AG09309 (cell line): ENCODE measurements around the gene TMEM130.
A peak's percentile ranks its signal among the peaks of the same experiment; 100 is the strongest.

ENCODE experiments used
- DNase-seq: peaks from one replicate; pipeline ENCODE4 v3.0.0-alpha.2; 2010; ENCODE audit warnings: low read depth
- H3K4me3 ChIP-seq: 2 replicates; pipeline ENCODE4 v1.5.1; 2011; ENCODE audit warnings: mild to moderate bottlenecking, low read depth, low read length, moderate library complexity; ENCODE audit not compliant: control insufficient read depth
- TF ChIP-seq, protein P1 (sequence below): IDR thresholded peaks from 2 replicates; pipeline ENCODE4 v1.5.1; 2011; ENCODE audit warnings: mild to moderate bottlenecking, low read depth, low read length, inconsistent platforms; ENCODE audit not compliant: insufficient read depth, control insufficient read depth; ENCODE audit errors: missing control alignments

The TMEM130 gene

DNA sequence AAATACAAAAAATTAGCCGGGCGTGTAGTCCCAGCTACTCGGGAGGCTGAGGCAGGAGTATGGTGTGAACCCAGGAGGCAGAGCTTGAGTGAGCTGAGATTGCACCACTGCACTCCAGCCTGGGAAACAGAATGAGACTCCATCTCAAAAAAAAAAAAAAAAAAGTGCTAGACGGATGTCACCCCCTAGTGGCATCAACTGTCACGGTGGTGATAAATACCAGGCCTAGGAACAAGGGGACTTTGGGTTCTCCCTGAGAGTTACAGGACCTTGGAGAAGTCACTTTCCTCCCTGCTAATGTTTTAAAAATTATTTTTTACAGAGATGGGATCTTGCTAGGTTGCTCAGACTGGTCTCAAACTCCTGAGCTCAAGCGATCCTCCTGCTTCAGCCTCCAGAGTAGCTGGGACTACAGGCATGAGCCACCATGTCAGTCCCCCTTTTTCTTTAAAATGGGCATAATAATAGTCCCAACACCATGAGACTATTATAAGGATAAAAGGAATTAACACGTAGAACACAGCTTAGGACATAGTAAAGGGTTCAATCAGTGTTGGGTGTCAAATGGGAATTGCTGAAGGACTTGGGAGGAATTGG, 2.6 kb upstream of the TMEM130 start:
- H3K4me3 ChIP-seq, result no peak overlapping the region
- TF ChIP-seq, protein P1, sequence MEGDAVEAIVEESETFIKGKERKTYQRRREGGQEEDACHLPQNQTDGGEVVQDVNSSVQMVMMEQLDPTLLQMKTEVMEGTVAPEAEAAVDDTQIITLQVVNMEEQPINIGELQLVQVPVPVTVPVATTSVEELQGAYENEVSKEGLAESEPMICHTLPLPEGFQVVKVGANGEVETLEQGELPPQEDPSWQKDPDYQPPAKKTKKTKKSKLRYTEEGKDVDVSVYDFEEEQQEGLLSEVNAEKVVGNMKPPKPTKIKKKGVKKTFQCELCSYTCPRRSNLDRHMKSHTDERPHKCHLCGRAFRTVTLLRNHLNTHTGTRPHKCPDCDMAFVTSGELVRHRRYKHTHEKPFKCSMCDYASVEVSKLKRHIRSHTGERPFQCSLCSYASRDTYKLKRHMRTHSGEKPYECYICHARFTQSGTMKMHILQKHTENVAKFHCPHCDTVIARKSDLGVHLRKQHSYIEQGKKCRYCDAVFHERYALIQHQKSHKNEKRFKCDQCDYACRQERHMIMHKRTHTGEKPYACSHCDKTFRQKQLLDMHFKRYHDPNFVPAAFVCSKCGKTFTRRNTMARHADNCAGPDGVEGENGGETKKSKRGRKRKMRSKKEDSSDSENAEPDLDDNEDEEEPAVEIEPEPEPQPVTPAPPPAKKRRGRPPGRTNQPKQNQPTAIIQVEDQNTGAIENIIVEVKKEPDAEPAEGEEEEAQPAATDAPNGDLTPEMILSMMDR, result peak; percentile 22
- DNase-seq, result no peak

DNA sequence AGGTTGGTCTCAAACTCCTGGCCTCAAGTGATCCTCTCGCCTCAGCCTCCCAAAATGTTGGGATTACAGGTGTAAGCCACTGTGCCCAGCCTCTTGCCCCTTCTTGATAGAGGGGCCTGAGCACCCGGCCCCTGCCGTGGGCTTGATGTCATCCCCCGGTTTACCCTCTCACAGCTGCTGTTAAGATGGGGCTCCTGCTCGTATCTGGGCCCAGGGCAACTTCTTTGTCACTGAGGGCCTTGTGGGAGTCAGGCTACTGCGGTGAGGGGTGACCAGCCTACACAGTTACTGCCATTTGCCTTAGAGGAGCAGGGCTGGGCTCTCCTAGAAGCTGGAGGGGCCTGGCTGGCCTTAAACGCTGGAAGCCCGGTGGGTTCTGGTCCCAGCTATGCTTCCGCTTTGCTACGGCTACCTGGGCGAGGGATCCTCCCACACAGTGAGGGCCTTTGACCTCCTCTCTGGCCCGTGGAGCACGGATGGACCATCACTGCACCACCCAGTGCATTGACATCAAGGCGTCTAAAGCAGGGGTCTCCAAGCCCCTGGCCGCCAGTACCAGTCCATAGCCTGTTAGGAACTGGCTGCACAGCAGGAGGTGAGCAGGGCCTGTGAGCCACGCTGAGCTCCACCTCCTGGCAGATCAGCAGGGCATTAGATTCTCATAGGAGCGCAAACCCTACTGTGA, 1.1 kb upstream of the TMEM130 start:
- no peak for DNase-seq
- TF ChIP-seq, protein P1, result no peak
- no peak overlapping the region for H3K4me3 ChIP-seq

DNA sequence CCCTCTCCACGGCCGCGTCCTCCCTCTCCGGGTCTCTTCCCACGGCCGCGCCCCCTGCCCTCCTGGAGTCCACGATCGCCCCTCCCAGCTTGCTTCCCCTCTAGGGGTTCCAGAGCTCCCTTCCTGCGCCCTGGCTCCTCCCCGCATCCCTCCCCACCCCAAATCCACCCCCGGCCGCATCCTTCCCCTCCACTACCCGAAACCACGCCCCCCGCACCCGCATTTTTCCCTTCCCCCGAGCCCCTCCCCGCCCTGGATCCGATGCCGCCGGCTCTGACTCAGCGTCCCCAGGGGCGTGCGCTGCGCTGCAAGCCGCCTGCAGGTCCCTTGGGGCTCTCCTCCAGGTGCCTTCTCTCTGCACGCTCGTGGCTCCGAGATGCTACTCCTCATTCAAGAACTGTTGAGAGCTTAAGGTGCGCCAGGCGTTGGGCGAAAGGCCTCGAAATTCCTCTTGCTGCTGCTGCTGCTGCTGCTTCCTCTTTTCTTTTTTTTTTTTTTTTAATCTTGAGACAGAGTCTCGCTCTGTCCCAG, 372 bp upstream of the TMEM130 start:
- TF ChIP-seq, protein P1, result no peak
- H3K4me3 ChIP-seq, result peak overlapping the region; percentile 60
- no peak for DNase-seq

DNA sequence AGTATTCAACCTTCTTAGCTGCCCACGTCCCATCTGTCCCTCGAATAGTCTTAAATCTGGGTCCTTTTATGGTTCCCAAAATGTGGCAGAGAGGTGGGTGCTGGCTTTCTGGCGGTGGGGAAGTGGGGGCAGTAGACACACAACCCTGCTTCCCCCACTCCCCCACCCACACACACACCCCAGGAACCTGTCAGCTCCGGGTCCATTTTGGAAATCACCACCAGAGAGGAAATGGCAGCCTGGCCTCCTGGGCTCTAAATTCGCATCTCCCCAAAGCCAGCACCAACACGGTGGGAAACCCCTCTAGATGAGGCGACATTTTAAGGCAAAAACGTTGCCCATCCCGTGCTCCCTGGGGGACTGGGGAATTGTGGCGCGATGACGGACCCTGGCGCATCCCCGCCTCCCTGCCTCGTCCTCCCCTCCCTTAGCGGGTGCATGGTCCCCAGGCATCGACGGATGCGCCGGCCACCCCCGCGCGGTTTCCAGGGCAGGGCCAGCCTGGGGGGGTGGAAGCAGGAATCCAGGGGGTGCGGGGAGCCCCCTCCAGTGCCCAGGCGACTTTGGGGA, 702 bp downstream of the TMEM130 start:
- TF ChIP-seq, protein P1, result no peak
- H3K4me3 ChIP-seq, result peak overlapping the region; percentile 34
- DNase-seq, result no peak

DNA sequence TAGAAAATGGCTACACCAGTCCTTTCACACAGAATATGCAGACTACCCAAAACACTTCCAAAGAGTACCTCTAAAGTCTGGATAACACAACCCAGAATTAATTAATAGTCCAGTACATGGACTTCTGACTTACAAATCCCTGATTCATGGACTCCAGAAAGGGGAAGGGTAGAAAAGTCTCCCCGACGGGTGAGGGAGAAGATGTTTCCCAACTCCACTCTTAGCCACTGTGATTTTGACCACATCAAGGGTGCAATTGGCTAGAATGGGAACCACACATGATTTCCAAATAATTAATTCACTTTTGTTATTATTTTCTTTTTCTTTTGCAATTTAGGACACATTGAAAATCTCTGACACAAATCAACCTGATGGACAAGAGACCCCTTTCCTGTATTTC, 1.4 kb downstream of the TMEM130 start:
- no peak overlapping the region for H3K4me3 ChIP-seq
- TF ChIP-seq, protein P1, result no peak
- DNase-seq, result no peak

DNA sequence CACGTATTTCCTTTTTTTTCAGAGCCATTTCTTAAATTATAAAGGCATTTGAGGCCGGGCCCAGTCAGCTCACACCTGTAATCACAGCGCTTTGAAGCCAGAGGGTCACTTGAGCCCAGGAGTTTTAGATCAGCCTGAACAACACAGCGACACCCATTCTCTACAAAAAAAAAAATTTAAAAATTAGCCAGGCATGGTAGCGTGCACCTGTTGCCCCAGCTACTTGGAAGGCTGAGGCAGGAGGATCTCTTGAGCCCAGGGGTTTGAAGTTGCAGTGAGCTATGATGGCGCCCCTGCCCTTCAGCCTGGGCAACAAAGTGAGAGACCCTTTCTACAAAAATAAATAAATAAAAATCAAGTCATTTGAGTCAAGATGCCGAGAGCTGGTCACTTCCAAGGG, 3.0 kb downstream of the TMEM130 start:
- no peak overlapping the region for H3K4me3 ChIP-seq
- TF ChIP-seq, protein P1, result no peak
- DNase-seq, result no peak
